NCI-H524 treated with DMSO at 0.1 percent for 48 hours (cell line): ENCODE measurements around the gene STRBP.
"Not testable (repeated sequence)": the region's sequence is repeated elsewhere in the genome, so short reads cannot be mapped to it uniquely, and the experiment has no call there.

Experiments
- DNase-seq: peaks from one replicate; lab custom pipeline; 2025; lab: John Stamatoyannopoulos, UW

STRBP gene

GRCh38 chr9:123249162-123249561 lies 19.2 kb downstream of the STRBP start:
- DNase-seq, result not testable (repeated sequence)

GRCh38 chr9:123248630-123249029 lies 19.8 kb downstream of the STRBP start:
- DNase-seq, result no peak

- no peak for DNase-seq
Observed at GRCh38 chr9:123246534-123246933, 21.9 kb downstream of the STRBP start.

- DNase-seq, result no peak
Observed at GRCh38 chr9:123239726-123240125, 28.7 kb downstream of the STRBP start.

GRCh38 chr9:123238365-123238764 lies 30.0 kb downstream of the STRBP start:
- no peak for DNase-seq

- no peak for DNase-seq
Observed at GRCh38 chr9:123237220-123237619, 31.2 kb downstream of the STRBP start.

- no peak for DNase-seq
Observed at GRCh38 chr9:123235448-123235847, 32.9 kb downstream of the STRBP start.

GRCh38 chr9:123234853-123235252 lies 33.5 kb downstream of the STRBP start:
- no peak for DNase-seq

- DNase-seq, result no peak
Observed at GRCh38 chr9:123232332-123232731, 36.1 kb downstream of the STRBP start.

- DNase-seq, result no peak
Observed at GRCh38 chr9:123231421-123231820, 37.0 kb downstream of the STRBP start.

- no peak for DNase-seq
Observed at GRCh38 chr9:123228967-123229366, 39.4 kb downstream of the STRBP start.

- no peak for DNase-seq
Observed at GRCh38 chr9:123225995-123226394, 42.4 kb downstream of the STRBP start.

GRCh38 chr9:123225374-123225813 lies 43.0 kb downstream of the STRBP start:
- no peak for DNase-seq

- no peak for DNase-seq
Observed at GRCh38 chr9:123220127-123220526, 48.3 kb downstream of the STRBP start.

GRCh38 chr9:123218831-123219230 lies 49.6 kb downstream of the STRBP start:
- DNase-seq, result no peak

GRCh38 chr9:123217128-123217654 lies 51.2 kb downstream of the STRBP start:
- no peak for DNase-seq

- no peak for DNase-seq
Observed at GRCh38 chr9:123216251-123216797, 52.1 kb downstream of the STRBP start.

- DNase-seq, result no peak
Observed at GRCh38 chr9:123211081-123211480, 57.3 kb downstream of the STRBP start.

- DNase-seq, result no peak
Observed at GRCh38 chr9:123208626-123209174, 59.7 kb downstream of the STRBP start.

GRCh38 chr9:123206065-123206464 lies 62.3 kb downstream of the STRBP start:
- DNase-seq, result no peak

- DNase-seq, result no peak
Observed at GRCh38 chr9:123201083-123201482, 67.3 kb downstream of the STRBP start.

- not testable (repeated sequence) for DNase-seq
Observed at GRCh38 chr9:123200469-123200868, 67.9 kb downstream of the STRBP start.

GRCh38 chr9:123196124-123196523 lies 72.3 kb downstream of the STRBP start:
- no peak for DNase-seq

GRCh38 chr9:123194023-123194422 lies 74.4 kb downstream of the STRBP start:
- no peak for DNase-seq
